ENCODE data around the gene TOGARAM2.

The TOGARAM2 gene

GRCh38 chr2:28981620-28982376 lies 700 bp downstream of the TOGARAM2 start:
- no peaks in the 10 kb centered on the region for H3K36me3 ChIP-seq (ENCODE audit: control insufficient read depth in 2 of 2, insufficient read depth in 1 of 2, low read length in 2 of 2)
- CTCF ChIA-PET = interaction anchor here (0.6 kb wide), 1 partner anchor 126 kb away, joined by 3 read pairs; no protein-coding TSS in a partner anchor
- H3K4me1 ChIP-seq (ENCODE audit: control insufficient read depth, insufficient read depth, low read length) = no peaks in the 10 kb centered on the region
- no peak overlapping the region for H3K4me3 ChIP-seq (ENCODE audit: low read depth, low read length)
- TF ChIP-seq ZFP69B (tag by site-specific recombination; IDR thresholded peaks at IDR 0.05) (no peak), ZNF48 (tag by site-specific recombination; IDR thresholded peaks at IDR 0.05) (no peak), FEZF1 (tag by site-specific recombination; IDR thresholded peaks at IDR 0.05) (no peak), ZNF654 (tag by site-specific recombination; IDR thresholded peaks at IDR 0.05; ENCODE audit: low read depth) (no peak), ZNF10 (tag by site-specific recombination; IDR thresholded peaks at IDR 0.05) (no peak), ZNF211 (tag by site-specific recombination; IDR thresholded peaks at IDR 0.05; ENCODE audit: low read depth) (no peak), SETDB1 (IDR thresholded peaks at IDR 0.05; ENCODE audit: insufficient read length, low read length) (no peak), ZNF843 (tag by site-specific recombination; IDR thresholded peaks at IDR 0.05) (no peak), ZNF548 (tag by site-specific recombination; IDR thresholded peaks at IDR 0.05) (no peak)
- no peaks in the 10 kb centered on the region for H3K9me3 ChIP-seq (ENCODE audit: control insufficient read depth, insufficient read depth, low read depth, low read length)
- POLR2A ChIA-PET = no interaction called here
- H3K27ac ChIP-seq (ENCODE audit: extremely low read depth, low read depth, low read length) = no peak overlapping the region

GRCh38 chr2:28982381-28982950 lies 1.4 kb downstream of the TOGARAM2 start:
- CTCF ChIA-PET = no interaction called here
- TF ChIP-seq WT1 (tag by site-specific recombination; IDR thresholded peaks at IDR 0.05) (no peak), ZBTB49 (tag by site-specific recombination; IDR thresholded peaks at IDR 0.05; ENCODE audit: low read depth) (no peak), ZNF768 (tag by site-specific recombination; IDR thresholded peaks at IDR 0.05) (no peak), GLI2 (tag by site-specific recombination; IDR thresholded peaks at IDR 0.05; ENCODE audit: borderline replicate concordance, low read depth) (no peak), ZNF140 (tag by site-specific recombination; IDR thresholded peaks at IDR 0.05) (no peak), ZNF335 (tag by site-specific recombination; conservative IDR thresholded peaks at IDR 0.05) (no peak), ZFP3 (tag by site-specific recombination; IDR thresholded peaks at IDR 0.05; ENCODE audit: low read depth) (no peak), KLF1 (tag by site-specific recombination; IDR thresholded peaks at IDR 0.05) (no peak), ZSCAN30 (tag by site-specific recombination; IDR thresholded peaks at IDR 0.05) (no peak), ZSCAN18 (tag by site-specific recombination; IDR thresholded peaks at IDR 0.05) (no peak), AEBP2 (tag by site-specific recombination; IDR thresholded peaks at IDR 0.05; ENCODE audit: borderline replicate concordance) (no peak), ZNF530 (tag by site-specific recombination; IDR thresholded peaks at IDR 0.05; ENCODE audit: low read depth) (no peak)
- POLR2A ChIA-PET = no interaction called here
- H3K9me3 ChIP-seq (ENCODE audit: control insufficient read depth, insufficient read depth, low read depth, low read length) = no peaks in the 10 kb centered on the region
- no peak overlapping the region for H3K27ac ChIP-seq (ENCODE audit: extremely low read depth, low read depth, low read length)
- H3K4me1 ChIP-seq (ENCODE audit: control insufficient read depth, insufficient read depth, low read length) = no peaks in the 10 kb centered on the region
- H3K4me3 ChIP-seq (ENCODE audit: low read depth, low read length) = no peak overlapping the region
- H3K36me3 ChIP-seq (ENCODE audit: control insufficient read depth in 2 of 2, insufficient read depth in 1 of 2, low read length in 2 of 2) = no peaks in the 10 kb centered on the region
